HepG2 (cell line): Measurements from ENCODE around the gene PTPRD. TPM values are rescaled to one million over a fixed set of nuclear protein-coding genes. Genes with fewer than 3 reads are reported as not detected.

Experiments
- CCAR2 ChIP-seq: fragments of 200-400 bp; formaldehyde crosslinking; optimal IDR thresholded peaks from 2 replicates; pipeline ENCODE3; 2018; ENCODE audit warnings: low read depth, mild to moderate bottlenecking, low read length, moderate library complexity
- CENPX ChIP-seq: sonication (generic); formaldehyde crosslinking; IDR thresholded peaks from 2 replicates; pipeline ENCODE4 v1.9.0; 2021; ENCODE audit warnings: mild to moderate bottlenecking, missing genetic modification reagents, moderate library complexity
- CTCF ChIP-seq: sonication (generic); formaldehyde crosslinking; IDR thresholded peaks from 2 replicates; pipeline ENCODE4 v1.5.0; 2020; ENCODE audit warnings: mild to moderate bottlenecking, missing genetic modification reagents, moderate library complexity
- NFATC3 ChIP-seq: sonication (generic); formaldehyde crosslinking; IDR thresholded peaks from 2 replicates; pipeline ENCODE4 v1.5.1; 2020; ENCODE audit warnings: mild to moderate bottlenecking, missing genetic modification reagents
- NR1H2 ChIP-seq: sonication (generic); formaldehyde crosslinking; IDR thresholded peaks from 2 replicates; pipeline ENCODE4 v1.8.1; 2022; ENCODE audit warnings: low read depth, missing genetic modification reagents, borderline replicate concordance
- PRDM10 ChIP-seq: sonication (generic); formaldehyde crosslinking; IDR thresholded peaks from 2 replicates; pipeline ENCODE4 v1.4.0; 2020; ENCODE audit warnings: low read depth, missing genetic modification reagents
- STAT5B ChIP-seq: sonication (generic); formaldehyde crosslinking; IDR thresholded peaks from 2 replicates; pipeline ENCODE4 v1.4.0; 2020; ENCODE audit warnings: missing genetic modification reagents
- ZBTB37 ChIP-seq: sonication (generic); formaldehyde crosslinking; IDR thresholded peaks from 2 replicates; pipeline ENCODE4 v1.4.0; 2020; ENCODE audit warnings: mild to moderate bottlenecking, missing genetic modification reagents
- ZBTB4 ChIP-seq: sonication (generic); formaldehyde crosslinking; IDR thresholded peaks from 2 replicates; pipeline ENCODE4 v1.4.0; 2020; ENCODE audit warnings: missing genetic modification reagents, mild to moderate bottlenecking, borderline replicate concordance
- ZNF17 ChIP-seq: sonication (generic); formaldehyde crosslinking; IDR thresholded peaks from 2 replicates; pipeline ENCODE4 v1.5.0; 2020; ENCODE audit warnings: mild to moderate bottlenecking, missing genetic modification reagents
- ZNF180 ChIP-seq: sonication (generic); formaldehyde crosslinking; IDR thresholded peaks from 2 replicates; pipeline ENCODE4 v1.4.0; 2020; ENCODE audit warnings: low read depth, missing genetic modification reagents, borderline replicate concordance
- ZNF576 ChIP-seq: sonication (generic); formaldehyde crosslinking; IDR thresholded peaks from 2 replicates; pipeline ENCODE4 v1.4.0; 2020; ENCODE audit warnings: mild to moderate bottlenecking, missing genetic modification reagents
- ZNF776 ChIP-seq: sonication (generic); formaldehyde crosslinking; IDR thresholded peaks from 2 replicates; pipeline ENCODE4 v1.4.0; 2020; ENCODE audit warnings: mild to moderate bottlenecking, missing genetic modification reagents
- polyA plus RNA-seq, 8 experiments: library from polyadenylated mRNA; depleted of rRNA in 3 of 8; stranded (reverse) in 7 of 8; unstranded in 1 of 8; fragments of >200 nt; fragmentation: Illumina TruSeq in 4 of 8; extraction: Trizol in 4 of 8; gene quantifications; 2 replicates each; pipeline versions ENCODE4 v1.2.1 to v1.2.3, GENCODE V29; 2011 to 2016; ENCODE audit warnings: low read depth in 4 of 8, missing spikeins in 1 of 8, mixed read lengths in 1 of 8; ENCODE audit not compliant: insufficient read depth in 1 of 8
- total RNA-seq, 5 experiments: library from RNA; depleted of rRNA; stranded (reverse); fragments of >200 nt; fragmentation: Illumina TruSeq; extraction: Trizol; gene quantifications; 2 replicates each; pipeline ENCODE4 v1.2.3, GENCODE V29; 2016; ENCODE audit warnings: low read depth in 1 of 5

The PTPRD gene
- total and polyA plus RNA-seq, 2 of the 13 experiments (the other 11 are each of a cell fraction or from before 2014, with no cell fraction given) = 0.05 TPM; not detected in 1

- TF ChIP-seq ZBTB4 (CRISPR knock-in tag) (no peak), ZBTB37 (CRISPR knock-in tag) (no peak), CTCF (CRISPR knock-in tag) (no peak), NFATC3 (CRISPR knock-in tag) (no peak), NR1H2 (CRISPR knock-in tag) (no peak), CENPX (no peak), ZNF17 (CRISPR knock-in tag) (no peak), CCAR2 (no peak), STAT5B (CRISPR knock-in tag) (no peak), ZNF776 (CRISPR knock-in tag) (no peak), ZNF576 (CRISPR knock-in tag) (no peak), PRDM10 (no peak), ZNF180 (CRISPR knock-in tag) (no peak)
- TF ChIP-seq, all 625 proteins: peak for 0
These were observed 2144.7 kb downstream of the PTPRD start (continued) for GRCh38 chr9:8468045-8468637.
